ENCODE data around the gene PCDHGC3.

GRCh38 chr5:141522301-141522700, 46.5 kb downstream of the PCDHGC3 start:
- TF ChIP-seq POLR2A (IDR thresholded peaks at IDR 0.05; ENCODE audit: low read length): no peak
- no peak for TF ChIP-seq CTCF (IDR thresholded peaks at IDR 0.05)
- no peak for TF ChIP-seq RCOR1 (IDR thresholded peaks at IDR 0.05; ENCODE audit: low read depth, low read length)
- no peak for TF ChIP-seq CEBPB (IDR thresholded peaks at IDR 0.05)
- no peak for TF ChIP-seq ELK1 (IDR thresholded peaks at IDR 0.05; ENCODE audit: low read depth, low read length)
- no peak for TF ChIP-seq EP300 (IDR thresholded peaks at IDR 0.05)
- TF ChIP-seq KDM5A (IDR thresholded peaks at IDR 0.05): no peak

Data from A549 (cell line).